Activated naive CD8-positive, alpha-beta T cell treated with anti-CD3 and anti-CD28 coated beads for 36 hours (primary cell): Measurements from ENCODE around the gene MYO19. TPM values are rescaled to one million over a fixed set of nuclear protein-coding genes. Genes with fewer than 3 reads are reported as not detected.
"Not testable (repeated sequence)": the region's sequence is repeated elsewhere in the genome, so short reads cannot be mapped to it uniquely, and the experiment has no call there.

Source experiments
- DNase-seq: peaks from one replicate; pipeline ENCODE4 v3.0.0; 2021
- H3K27ac Mint-ChIP-seq: one replicate; pipeline ENCODE4 v1.8.0; 2022; ENCODE audit warnings: mild to moderate bottlenecking, moderate library complexity, mixed read lengths
- H3K27me3 Mint-ChIP-seq: one replicate; pipeline ENCODE4 v1.8.0; 2022; ENCODE audit warnings: mild to moderate bottlenecking, mixed read lengths
- H3K36me3 Mint-ChIP-seq: one replicate; pipeline ENCODE4 v1.8.0; 2021; ENCODE audit warnings: mild to moderate bottlenecking, mixed read lengths
- H3K4me1 Mint-ChIP-seq: one replicate; pipeline ENCODE4 v1.8.0; 2021; ENCODE audit warnings: mixed read lengths
- H3K4me3 Mint-ChIP-seq: one replicate; pipeline ENCODE4 v1.8.0; 2022; ENCODE audit warnings: mild to moderate bottlenecking, moderate library complexity, mixed read lengths
- H3K9me3 Mint-ChIP-seq: one replicate; pipeline ENCODE4 v1.8.0; 2022; ENCODE audit warnings: mixed read lengths
- total RNA-seq, 2 experiments: library from RNA; stranded (reverse); gene quantifications; one replicate each; pipeline ENCODE4 v1.2.3, GENCODE V29; 2021

MYO19 gene
- total RNA-seq, 2 experiments from 2014 or later, result 123 to 134 TPM

DNA sequence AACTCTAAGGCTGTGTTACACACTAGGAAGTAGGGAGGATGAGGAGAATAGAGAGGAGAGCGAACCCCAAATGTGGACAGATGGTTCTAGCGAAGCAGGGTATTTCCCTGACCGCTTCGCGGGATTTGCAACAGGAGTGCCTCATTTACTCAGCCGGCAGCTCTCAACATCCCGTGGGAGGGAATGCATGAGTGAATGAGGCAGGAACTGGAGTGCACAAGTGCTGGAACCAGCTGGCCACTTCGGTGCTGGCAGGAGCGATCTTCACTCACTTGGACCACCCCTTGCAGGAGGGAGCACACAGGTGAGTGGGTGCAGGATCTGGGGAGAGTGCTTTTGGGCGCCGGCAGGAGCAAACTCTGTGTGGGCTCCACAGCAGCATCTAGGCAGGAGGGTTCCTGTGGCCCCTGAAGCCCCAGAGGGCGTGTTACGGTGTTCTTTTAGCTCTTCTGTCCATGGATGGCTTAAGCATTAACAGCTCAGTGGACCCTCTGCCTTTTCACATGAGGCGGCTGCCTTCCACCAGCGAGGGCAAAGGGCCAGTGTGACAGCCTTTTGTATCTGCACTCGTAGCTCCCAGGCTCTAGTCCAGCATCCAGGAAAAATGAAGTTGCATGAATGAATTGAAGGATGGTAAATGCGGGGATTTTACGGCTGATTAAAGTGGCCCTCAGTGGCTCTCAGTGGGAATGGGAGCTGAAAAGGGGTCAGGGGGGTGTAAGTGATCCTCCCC is 65.6 kb downstream of the MYO19 start:
- no peaks in the 10 kb centered on the region for H3K9me3 Mint-ChIP-seq
- no peaks in the 10 kb centered on the region for H3K4me1 Mint-ChIP-seq
- H3K4me3 Mint-ChIP-seq, result no peak overlapping the region
- H3K27ac Mint-ChIP-seq, result no peak overlapping the region
- no peaks in the 10 kb centered on the region for H3K36me3 Mint-ChIP-seq
- H3K27me3 Mint-ChIP-seq, result peaks cover 50% of the 10 kb centered on the region
- no peak for DNase-seq

DNA sequence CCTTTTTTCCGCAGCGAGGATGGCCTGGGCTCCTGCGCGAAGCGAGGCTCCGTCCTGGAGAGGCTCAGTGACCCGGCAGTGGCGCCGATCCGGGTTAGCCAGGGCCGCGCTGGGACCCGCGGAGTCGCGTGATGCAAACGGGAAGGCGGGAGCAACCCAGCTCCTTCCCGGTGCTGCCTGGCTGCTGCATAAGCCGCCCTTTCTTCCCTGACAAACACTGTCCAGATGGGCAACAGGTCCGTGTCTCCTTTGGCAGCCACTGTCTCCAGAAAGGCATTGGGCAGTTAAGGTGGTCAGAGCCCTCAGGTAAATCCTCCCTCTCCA is 69.9 kb downstream of the MYO19 start:
- no peak overlapping the region for H3K27ac Mint-ChIP-seq
- peaks cover 79% of the 10 kb centered on the region for H3K27me3 Mint-ChIP-seq
- no peaks in the 10 kb centered on the region for H3K36me3 Mint-ChIP-seq
- H3K4me3 Mint-ChIP-seq, result no peak overlapping the region
- no peaks in the 10 kb centered on the region for H3K4me1 Mint-ChIP-seq
- no peak for DNase-seq
- H3K9me3 Mint-ChIP-seq, result no peaks in the 10 kb centered on the region

GRCh38 chr17:36463916-36464764 is 70.5 kb downstream of the MYO19 start:
- no peaks in the 10 kb centered on the region for H3K4me1 Mint-ChIP-seq
- H3K36me3 Mint-ChIP-seq, result no peaks in the 10 kb centered on the region
- H3K27ac Mint-ChIP-seq, result no peak overlapping the region
- DNase-seq, result peak; percentile 79
- no peak overlapping the region for H3K4me3 Mint-ChIP-seq
- no peaks in the 10 kb centered on the region for H3K9me3 Mint-ChIP-seq
- peaks cover 78% of the 10 kb centered on the region for H3K27me3 Mint-ChIP-seq

DNA sequence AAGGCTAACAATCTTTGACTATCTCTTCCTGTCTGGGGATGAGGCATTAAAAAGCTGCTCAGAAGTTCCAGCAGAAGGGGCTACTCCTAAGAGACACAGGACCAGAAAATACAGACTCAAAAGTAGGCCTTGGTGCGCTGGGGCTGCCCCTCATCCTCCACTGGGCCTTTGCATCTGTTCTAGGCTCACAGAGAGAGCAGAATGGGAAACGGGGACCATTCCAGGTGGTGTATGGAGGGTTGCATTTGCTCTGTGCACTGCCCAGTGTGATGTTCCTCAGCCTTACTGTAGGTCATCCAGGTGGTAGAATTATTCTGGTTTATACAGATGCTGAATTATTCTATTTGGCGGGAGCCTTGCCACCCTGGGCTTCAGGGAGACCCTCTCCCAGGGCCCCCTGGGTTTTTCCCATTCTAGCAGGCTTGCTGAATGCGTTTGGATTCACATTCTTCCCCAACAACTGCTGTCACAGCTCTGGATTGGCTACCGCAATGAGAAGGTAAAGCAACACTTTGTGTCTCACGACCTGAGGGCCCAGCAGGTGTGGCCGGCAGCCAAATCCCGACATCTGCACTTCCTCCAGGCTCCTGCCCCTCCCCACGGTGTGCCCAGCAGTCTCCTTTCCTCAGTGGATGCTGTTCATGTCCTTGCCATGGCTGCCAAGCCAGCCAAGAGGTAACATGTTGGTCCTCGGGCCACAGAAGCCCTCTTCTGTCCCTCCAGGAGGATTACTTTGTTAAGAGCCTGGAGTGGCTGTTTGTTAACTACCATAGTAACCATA is 73.1 kb downstream of the MYO19 start:
- Mint-ChIP-seq H3K36me3 (no peaks in the 10 kb centered on the region), H3K27me3 (peaks cover 60% of the 10 kb centered on the region), H3K27ac (no peak overlapping the region), H3K4me3 (no peak overlapping the region), H3K4me1 (no peaks in the 10 kb centered on the region), H3K9me3 (no peaks in the 10 kb centered on the region)
- DNase-seq, result no peak

DNA sequence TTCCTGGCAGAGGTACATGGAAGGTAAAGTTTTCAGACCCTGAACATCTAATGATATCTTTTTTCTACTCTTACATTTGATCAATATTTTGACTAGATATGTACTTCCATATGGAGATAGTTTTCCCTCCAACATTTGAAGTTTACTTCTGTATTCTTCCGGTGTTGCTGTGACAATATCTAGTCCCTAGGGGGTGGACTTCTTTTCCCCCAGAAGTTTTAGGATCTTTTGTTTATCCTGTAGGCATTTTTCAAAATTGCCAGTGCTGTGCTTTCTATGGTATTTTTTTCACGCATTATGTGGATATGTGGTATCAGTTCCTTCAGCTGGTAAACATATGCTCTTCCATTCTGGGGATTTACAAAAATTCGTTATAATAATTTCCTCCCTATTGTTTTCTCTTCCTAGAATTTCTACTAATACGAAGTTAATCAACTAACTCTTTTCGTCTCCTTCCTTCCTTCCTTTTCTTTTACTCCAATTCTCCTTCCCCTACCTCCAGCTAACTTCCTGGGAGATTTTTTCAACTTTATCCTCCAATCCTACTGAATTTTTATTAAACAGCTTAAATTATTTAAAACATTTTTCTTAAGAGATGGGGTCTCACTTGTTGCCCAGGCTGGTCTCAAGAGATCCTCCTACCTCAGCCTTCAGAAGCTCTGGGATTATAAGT is 74.3 kb downstream of the MYO19 start:
- no peak for DNase-seq
- Mint-ChIP-seq H3K9me3 (no peaks in the 10 kb centered on the region), H3K36me3 (no peaks in the 10 kb centered on the region), H3K27me3 (peaks cover 49% of the 10 kb centered on the region), H3K27ac (no peak overlapping the region), H3K4me3 (no peak overlapping the region), H3K4me1 (no peaks in the 10 kb centered on the region)

GRCh38 chr17:36459601-36460000 is 75.1 kb downstream of the MYO19 start:
- H3K27ac Mint-ChIP-seq, result no peak overlapping the region
- no peak for DNase-seq
- H3K9me3 Mint-ChIP-seq, result no peaks in the 10 kb centered on the region
- H3K4me1 Mint-ChIP-seq, result no peaks in the 10 kb centered on the region
- H3K36me3 Mint-ChIP-seq, result no peaks in the 10 kb centered on the region
- H3K27me3 Mint-ChIP-seq, result peaks cover 41% of the 10 kb centered on the region
- H3K4me3 Mint-ChIP-seq, result no peak overlapping the region

DNA sequence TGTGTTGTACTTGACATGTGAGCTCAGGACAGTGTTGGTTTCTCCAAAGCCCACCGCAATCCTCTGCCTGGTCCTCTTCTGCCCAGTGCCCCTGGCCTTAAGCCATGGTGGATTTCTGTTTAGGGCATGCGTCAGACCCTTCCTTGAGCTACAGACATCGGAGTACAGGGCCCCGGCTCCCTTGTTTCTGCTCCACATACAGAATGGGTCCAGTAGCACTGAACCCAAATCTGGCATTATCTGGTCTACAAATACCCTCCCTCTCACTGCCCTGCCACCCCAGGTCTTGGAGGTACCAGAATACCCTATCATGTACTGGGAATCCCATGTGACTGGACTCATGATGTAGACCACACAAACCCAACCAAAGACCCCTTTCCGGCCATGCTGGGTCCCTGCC is 75.6 kb downstream of the MYO19 start:
- H3K4me1 Mint-ChIP-seq, result no peaks in the 10 kb centered on the region
- H3K36me3 Mint-ChIP-seq, result no peaks in the 10 kb centered on the region
- no peak overlapping the region for H3K27ac Mint-ChIP-seq
- no peaks in the 10 kb centered on the region for H3K9me3 Mint-ChIP-seq
- H3K4me3 Mint-ChIP-seq, result no peak overlapping the region
- DNase-seq, result no peak
- H3K27me3 Mint-ChIP-seq, result peaks cover 38% of the 10 kb centered on the region

GRCh38 chr17:36457701-36458100 is 77.0 kb downstream of the MYO19 start:
- H3K36me3 Mint-ChIP-seq, result not testable (repeated sequence)

GRCh38 chr17:36452888-36453287 is 81.8 kb downstream of the MYO19 start:
- not testable (repeated sequence) for H3K27ac Mint-ChIP-seq, H3K4me3 Mint-ChIP-seq, H3K36me3 Mint-ChIP-seq, H3K27me3 Mint-ChIP-seq, H3K9me3 Mint-ChIP-seq, DNase-seq, H3K4me1 Mint-ChIP-seq

More at GRCh38 chr17:36457701-36458100, 77.0 kb downstream of the MYO19 start:
- not testable (repeated sequence) for H3K4me1 Mint-ChIP-seq, H3K9me3 Mint-ChIP-seq, H3K27ac Mint-ChIP-seq, H3K4me3 Mint-ChIP-seq, DNase-seq
- H3K27me3 Mint-ChIP-seq, result peaks cover 25% of the 10 kb centered on the region

DNA sequence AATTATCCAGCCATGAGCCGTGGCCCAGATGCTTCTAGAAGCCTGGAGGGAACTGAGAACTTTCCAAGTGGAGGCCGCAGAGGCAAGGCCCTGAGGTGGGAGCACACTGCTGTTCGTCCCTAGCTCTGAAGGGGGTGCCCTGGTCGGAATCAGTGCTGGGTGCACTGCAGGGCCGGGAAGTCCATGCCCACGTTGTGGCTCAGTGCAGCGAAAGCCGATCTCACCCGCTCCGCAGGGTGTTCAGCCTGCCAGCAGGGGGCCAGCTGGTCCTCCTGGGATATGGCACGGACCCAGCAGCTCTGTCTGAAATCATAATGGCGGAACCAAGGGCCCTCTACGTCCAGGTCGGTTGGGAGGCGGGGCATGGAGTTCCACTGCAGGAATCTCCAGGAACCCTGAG is 84.7 kb downstream of the MYO19 start:
- not testable (repeated sequence) for DNase-seq, H3K9me3 Mint-ChIP-seq, H3K36me3 Mint-ChIP-seq, H3K27ac Mint-ChIP-seq, H3K4me1 Mint-ChIP-seq, H3K27me3 Mint-ChIP-seq, H3K4me3 Mint-ChIP-seq

Other genes with a start within 250 kb of the MYO19 start
- not detected for gene TBC1D3G, start 211.0 kb downstream of the MYO19 start, total RNA-seq
- gene TBC1D3H, start 146.4 kb downstream of the MYO19 start, total RNA-seq, result under 1 TPM in 1 of 2 experiments, not detected in 1; 0.78 TPM
- 10 to 100 TPM; 52.4 to 59.7 TPM for gene ZNHIT3, start 48.2 kb downstream of the MYO19 start, total RNA-seq
- 10 to 100 TPM; 32.5 to 34.6 TPM for gene PIGW, start 119 bp upstream of the MYO19 start, total RNA-seq
- 10 to 100 TPM; 72.8 to 74.6 TPM for gene GGNBP2, start 10.1 kb upstream of the MYO19 start, total RNA-seq
- 10 to 100 TPM; 10.1 to 14.1 TPM for gene DHRS11, start 57.0 kb upstream of the MYO19 start, total RNA-seq
- gene MRM1, start 66.7 kb upstream of the MYO19 start, total RNA-seq, result 10 to 100 TPM; 24.4 to 26.4 TPM